Measurements from ENCODE around the gene ST3GAL2.
"Not testable (repeated sequence)": the region's sequence is repeated elsewhere in the genome, so short reads cannot be mapped to it uniquely, and the experiment has no call there.

Gene ST3GAL2

GRCh38 chr16:70332728-70333127, 106.2 kb downstream of the ST3GAL2 start:
- not testable (repeated sequence) for DNase-seq (ENCODE audit: low read depth)

- no peak for DNase-seq (ENCODE audit: low read depth)
Observed at GRCh38 chr16:70331588-70332358, 107.1 kb downstream of the ST3GAL2 start.

GRCh38 chr16:70331091-70331490, 107.8 kb downstream of the ST3GAL2 start:
- no peak for DNase-seq (ENCODE audit: low read depth)
